GM19395 (cell line): ENCODE data around the gene AACS.

Experiments used
- ATAC-seq: cut with Tn5 transposase; IDR thresholded peaks from one replicate; pipeline ENCODE4 v1.9.1; 2021; ENCODE audit warnings: mild to moderate bottlenecking, moderate library complexity; ENCODE audit not compliant: unreplicated experiment

AACS gene

DNA sequence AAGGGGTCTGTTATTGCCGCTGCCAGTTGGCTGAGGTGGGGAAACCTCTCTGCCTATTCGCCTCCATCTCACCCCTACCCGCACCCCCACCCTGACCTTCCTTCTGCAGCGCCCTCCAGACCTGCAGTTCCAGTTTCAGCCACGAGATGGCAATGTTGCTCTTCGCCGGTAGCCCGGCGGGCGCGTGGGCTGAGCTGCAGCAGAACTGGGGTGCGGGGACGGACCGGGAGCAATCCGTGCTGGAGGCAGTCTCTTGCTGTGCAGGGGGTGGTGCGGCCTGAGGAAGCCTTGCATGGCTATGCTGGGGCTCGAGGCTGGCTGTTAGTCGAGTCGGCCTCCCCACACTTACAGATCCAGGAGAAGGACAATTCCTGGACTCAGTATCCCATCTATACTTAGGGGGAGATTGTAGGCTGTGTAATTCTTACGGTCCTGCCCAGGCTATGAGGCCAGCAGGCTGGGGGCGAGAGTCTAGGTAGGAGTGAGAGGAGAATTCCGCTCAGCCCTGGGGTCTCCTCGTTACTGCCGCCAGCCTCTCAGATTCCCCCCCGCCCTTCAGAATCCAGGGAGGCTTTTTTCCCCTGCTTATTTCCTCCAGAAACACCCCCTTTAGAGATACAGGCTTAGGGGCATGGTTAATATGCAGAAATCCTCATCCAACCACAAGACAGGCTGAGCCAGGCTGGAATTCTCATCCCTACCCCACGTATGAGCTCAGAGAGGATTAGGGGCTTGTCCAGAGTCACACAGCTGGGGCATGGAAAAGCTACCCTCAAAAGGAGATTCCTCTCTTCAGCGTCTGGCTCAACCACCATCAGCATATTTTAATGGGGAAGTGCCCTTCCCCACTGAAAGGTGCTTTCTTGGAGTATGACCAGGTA lies 118.2 kb downstream of the AACS start:
- ATAC-seq: peak; percentile 74

- ATAC-seq: no peak
Measured at GRCh38 chr12:125184213-125184967, 119.2 kb downstream of the AACS start.

DNA sequence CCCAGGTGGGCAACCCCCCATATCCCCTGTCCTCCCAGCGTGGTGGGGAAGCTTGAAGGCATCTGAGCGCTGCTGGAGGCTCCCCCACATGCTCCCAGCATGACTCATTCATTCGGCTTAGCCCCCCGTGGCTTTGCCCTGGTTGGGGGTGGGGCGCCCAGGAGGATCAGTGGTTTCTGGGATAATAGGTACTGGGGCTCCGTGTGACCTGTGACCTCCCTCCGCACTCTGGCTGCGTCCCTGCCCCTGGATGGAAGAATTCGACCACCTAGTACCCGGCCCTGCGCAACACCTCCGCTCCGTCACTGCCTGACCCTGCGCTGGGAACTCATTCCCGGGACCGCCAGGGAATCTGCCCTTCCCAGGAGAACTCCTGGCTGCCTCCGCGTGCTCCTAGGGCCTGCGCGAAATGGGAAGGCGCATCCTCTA lies 120.1 kb downstream of the AACS start:
- ATAC-seq: no peak

DNA sequence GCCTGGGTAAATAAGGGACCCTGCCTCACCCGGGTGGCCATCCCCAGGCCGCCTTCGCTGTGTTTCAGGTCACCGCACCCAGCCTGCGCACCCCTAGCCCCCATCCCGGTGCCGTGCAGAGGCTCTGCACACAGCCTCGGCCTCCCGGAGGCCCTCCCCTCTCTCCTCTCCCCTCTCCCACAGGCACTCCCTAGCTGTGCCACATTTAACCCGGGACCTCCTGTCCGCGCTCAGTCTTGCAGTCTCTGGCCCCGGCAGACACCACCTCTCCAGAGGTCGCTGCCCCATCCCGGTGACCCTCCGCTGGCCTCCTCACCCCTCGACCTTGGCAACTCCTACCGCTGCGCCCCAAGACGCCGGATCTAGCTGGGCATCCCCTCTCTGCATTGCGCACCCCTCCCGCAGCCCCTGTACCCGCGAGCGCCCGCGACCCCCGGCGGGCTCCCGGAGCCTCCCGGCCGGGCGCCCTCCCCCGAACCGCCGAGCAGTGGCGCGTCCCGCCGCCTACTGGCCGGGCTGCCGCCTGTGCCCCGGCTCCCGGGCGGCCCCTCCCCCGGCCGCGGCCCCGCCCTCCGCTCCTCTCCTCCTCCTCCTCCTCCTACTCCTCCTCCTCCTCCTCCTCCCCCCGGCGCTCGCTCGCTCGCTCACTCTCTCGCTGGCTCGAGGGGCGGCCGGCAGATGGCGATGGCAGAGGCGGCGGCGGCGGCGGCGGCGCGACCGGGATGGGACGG lies 120.7 kb downstream of the AACS start, which contains the start of gene TMEM132B:
TMEM132B (plus strand) TSS at position 647 of the 731 bp plus-strand sequence.
- no peak for ATAC-seq

GRCh38 chr12:125186471-125187147 lies 121.4 kb downstream of the AACS start:
- ATAC-seq: no peak

GRCh38 chr12:125187148-125187745 lies 122.0 kb downstream of the AACS start:
- no peak for ATAC-seq

DNA sequence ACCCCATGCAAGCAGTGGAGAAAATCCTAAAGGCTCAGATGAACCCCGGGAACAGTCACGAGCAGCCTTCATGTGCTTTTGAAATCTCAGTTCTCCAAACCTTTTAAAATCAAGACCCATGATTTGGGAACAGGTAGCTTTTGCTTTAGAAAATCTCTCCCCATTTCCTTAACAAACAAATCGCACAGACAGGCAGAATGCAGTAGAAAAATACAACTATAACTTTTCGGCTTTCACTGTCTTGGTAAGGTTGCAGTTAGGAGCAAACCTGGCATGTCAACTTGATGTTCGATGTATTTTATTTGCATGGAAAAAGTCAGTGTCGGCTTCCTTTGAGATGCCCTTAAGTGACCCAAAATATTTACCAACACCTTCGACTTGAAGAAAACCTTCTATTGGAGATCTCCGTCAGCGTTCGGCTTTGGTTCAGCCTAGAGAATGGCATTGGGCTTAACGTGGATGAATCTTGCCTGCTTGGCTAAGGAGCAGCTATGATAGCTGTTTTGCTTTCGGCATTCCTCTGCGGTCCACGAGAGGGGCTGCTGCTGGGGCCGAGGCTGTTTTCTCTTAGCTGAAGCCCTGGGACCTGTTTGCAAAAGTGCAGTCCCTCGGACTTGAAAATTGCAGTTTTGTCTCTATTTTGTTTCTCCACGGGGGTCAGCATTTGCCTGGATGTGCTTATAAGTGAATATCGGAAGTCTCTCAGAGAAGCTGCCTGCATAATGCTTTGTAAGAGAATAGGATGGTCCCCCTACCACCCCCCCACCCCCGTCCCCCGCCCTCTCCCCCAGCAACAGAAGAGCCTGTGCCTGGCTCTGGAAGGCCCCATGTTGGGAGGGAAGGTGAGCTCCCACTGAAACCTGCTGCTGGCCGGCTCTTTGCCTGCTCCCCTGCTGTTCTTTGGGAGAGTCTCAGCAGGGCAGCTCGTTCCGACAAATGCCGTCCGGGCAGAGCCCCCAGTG lies 122.8 kb downstream of the AACS start:
- no peak for ATAC-seq

DNA sequence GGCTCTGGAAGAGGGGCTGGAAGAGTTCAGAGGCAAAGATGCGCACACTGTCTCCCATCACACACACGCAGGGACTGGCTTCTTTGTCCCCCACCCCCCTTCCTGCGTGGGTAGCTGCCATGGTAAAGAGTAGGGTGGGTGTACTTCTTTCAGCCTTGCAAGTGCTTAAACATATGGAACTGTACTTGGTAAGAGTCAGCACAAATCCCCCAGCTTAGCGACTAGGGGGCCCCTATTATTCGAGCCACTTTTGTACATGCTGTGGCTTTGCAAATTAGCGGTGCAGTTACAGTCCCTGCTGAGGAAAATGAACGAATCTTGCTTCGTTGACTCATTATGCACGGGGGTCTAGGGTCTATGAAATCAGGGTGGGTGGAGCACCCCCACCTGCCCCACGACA lies 123.8 kb downstream of the AACS start:
- no peak for ATAC-seq

DNA sequence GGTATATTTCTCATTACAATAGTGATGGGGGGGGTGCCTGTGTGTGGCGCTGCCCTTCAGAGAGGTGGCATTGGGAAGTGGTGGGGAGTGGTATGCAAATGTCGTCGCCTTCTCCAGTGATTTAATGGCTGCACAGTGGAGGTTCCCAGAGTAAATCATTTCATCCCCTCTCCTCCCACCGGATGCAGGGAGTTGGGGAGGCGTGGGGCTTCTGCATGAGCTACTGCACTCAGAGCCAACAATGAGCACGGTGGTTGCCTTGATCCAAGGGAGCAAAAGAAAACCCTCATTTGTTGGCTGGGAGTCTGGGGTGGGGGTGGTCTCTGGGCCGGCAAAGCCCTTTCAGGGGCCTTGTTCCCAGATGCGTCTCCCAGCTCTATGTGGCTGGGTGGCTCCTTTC lies 124.3 kb downstream of the AACS start:
- ATAC-seq: no peak

DNA sequence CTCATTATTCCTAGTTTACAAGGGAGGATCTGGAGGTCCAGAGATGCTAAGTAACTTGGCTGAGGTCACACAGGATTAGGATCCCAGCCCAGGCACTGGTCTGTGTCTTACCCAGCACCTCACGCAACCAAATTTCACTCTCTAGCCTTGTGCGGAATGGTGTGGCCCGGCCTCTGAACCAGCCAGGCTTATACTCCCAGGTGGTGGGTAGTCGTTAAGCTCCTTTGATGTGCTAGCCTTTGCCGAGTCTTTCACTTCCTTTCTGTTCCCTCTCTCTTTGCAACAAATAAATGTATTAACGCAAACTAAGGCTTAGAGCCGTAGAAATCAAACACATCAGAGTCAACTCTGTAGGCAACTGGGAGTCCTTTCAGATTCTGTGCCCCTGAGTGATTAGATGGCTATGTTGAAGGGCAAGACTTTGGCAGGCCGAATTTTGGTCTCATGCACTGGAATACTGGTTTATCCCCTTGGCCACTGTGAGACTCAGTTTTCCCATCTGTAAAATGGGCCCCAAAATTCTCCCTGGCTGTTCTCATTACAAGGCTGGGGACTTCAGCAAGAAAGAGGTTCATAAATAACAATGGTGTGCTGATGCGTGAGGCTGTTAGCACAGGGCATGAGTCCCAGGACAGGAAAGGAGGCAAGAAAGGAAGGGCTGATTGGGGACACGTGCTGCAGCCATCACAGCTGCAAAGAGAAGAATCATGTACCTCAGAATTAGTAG lies 126.3 kb downstream of the AACS start:
- ATAC-seq: no peak

DNA sequence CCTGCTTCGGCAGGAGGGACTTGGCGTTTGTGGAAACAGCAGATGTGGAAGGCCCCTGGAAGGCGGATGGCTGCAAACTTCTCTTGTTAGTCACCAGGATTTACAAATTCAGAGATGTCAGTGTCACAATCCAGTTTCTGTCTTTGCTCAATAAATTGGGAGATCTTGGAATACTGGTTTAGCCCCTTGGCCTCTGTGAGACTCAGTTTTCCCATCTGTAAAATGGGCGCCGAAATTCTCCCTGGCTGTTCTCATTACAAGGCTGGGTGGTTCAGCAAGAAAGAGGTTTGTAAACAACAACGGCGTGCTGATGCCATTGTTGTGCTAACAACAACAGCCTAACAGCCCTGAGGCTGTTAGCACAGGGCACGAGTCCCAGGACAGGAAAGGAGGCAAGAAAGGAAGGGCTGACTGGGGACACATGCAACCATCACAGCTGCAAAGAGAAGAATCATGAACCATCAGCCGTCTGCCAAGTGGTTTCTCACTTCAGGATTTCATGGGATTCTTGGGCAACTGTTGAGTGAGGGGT lies 127.5 kb downstream of the AACS start:
- no peak for ATAC-seq
